Activated CD8-positive, alpha-beta T cell treated with anti-CD3 and anti-CD28 coated beads for 36 hours (primary cell): Measurements from ENCODE around the gene ADGRG7. TPM values are rescaled to one million over a fixed set of nuclear protein-coding genes. Genes with fewer than 3 reads are reported as not detected.
"Not testable (repeated sequence)": the region's sequence is repeated elsewhere in the genome, so short reads cannot be mapped to it uniquely, and the experiment has no call there.

Experiments
- ATAC-seq: fragments of 200-7000 bp; cut with Tn5 transposase; one replicate; pipeline ENCODE4 v1.10.0; 2021; ENCODE audit warnings: mild to moderate bottlenecking, moderate library complexity
- CTCF ChIA-PET: fragments of 350-600 bp; sonication (Branson Sonifier 250); formaldehyde crosslinking; loops from one replicate; lab custom pipeline; 2021; ENCODE audit warnings: antibody characterized with exemption; lab: Charles Lee
- POLR2A ChIA-PET: fragments of 350-600 bp; sonication (Branson Sonifier 250); formaldehyde crosslinking; loops from one replicate; lab custom pipeline; 2021; ENCODE audit warnings: antibody characterized with exemption; lab: Charles Lee
- DNase-seq: peaks from one replicate; pipeline ENCODE4 v3.0.0-alpha.2; 2020
- H3K27ac Mint-ChIP-seq: one replicate; pipeline ENCODE4 v1.8.0; 2021; ENCODE audit warnings: mild to moderate bottlenecking, mixed read lengths
- H3K27me3 Mint-ChIP-seq: one replicate; pipeline ENCODE4 v1.8.0; 2021; ENCODE audit warnings: mixed read lengths
- H3K36me3 Mint-ChIP-seq: one replicate; pipeline ENCODE4 v1.8.0; 2021; ENCODE audit warnings: low read depth, mixed read lengths
- H3K4me1 Mint-ChIP-seq: one replicate; pipeline ENCODE4 v1.8.0; 2021; ENCODE audit warnings: low read depth, mixed read lengths
- H3K4me3 Mint-ChIP-seq: one replicate; pipeline ENCODE4 v1.8.0; 2021; ENCODE audit warnings: mild to moderate bottlenecking, moderate library complexity, mixed read lengths
- H3K9me3 Mint-ChIP-seq: one replicate; pipeline ENCODE4 v1.8.0; 2021; ENCODE audit warnings: mixed read lengths
- intact Hi-C: fragments of 100-400 bp; cut with micrococcal nuclease; formaldehyde crosslinking; loops from one replicate; pipeline ENCODE4 v1.10.0; 2022
- total RNA-seq, 2 experiments: library from RNA; stranded (reverse); gene quantifications; one replicate each; pipeline ENCODE4 v1.2.3, GENCODE V29; 2021
- TF ChIP-seq, protein P1 (sequence below): fragments of 200-600 bp; IDR thresholded peaks from one replicate; pipeline ENCODE4 v1.8.0; 2022; ENCODE audit warnings: antibody characterized with exemption, mild to moderate bottlenecking

The ADGRG7 gene
- total RNA-seq, 2 experiments from 2014 or later = 21.2 to 24.7 TPM

GRCh38 chr3:100577382-100578008 is 31.9 kb upstream of the ADGRG7 start:
- Mint-ChIP-seq H3K27ac (no peak overlapping the region), H3K9me3 (no peaks in the 10 kb centered on the region), H3K4me3 (no peak overlapping the region), H3K36me3 (no peaks in the 10 kb centered on the region), H3K4me1 (no peaks in the 10 kb centered on the region), H3K27me3 (peaks cover 2% of the 10 kb centered on the region)
- ATAC-seq = no peak
- DNase-seq = no peak
- ChIA-PET CTCF (interaction anchor here (1.7 to 1.8 kb wide), 2 partner anchors 12 to 115 kb away, joined by 5 to 7 read pairs; no protein-coding TSS in a partner anchor), POLR2A (no interaction called here)
- intact Hi-C loops = no loop called here
- TF ChIP-seq, protein P1, sequence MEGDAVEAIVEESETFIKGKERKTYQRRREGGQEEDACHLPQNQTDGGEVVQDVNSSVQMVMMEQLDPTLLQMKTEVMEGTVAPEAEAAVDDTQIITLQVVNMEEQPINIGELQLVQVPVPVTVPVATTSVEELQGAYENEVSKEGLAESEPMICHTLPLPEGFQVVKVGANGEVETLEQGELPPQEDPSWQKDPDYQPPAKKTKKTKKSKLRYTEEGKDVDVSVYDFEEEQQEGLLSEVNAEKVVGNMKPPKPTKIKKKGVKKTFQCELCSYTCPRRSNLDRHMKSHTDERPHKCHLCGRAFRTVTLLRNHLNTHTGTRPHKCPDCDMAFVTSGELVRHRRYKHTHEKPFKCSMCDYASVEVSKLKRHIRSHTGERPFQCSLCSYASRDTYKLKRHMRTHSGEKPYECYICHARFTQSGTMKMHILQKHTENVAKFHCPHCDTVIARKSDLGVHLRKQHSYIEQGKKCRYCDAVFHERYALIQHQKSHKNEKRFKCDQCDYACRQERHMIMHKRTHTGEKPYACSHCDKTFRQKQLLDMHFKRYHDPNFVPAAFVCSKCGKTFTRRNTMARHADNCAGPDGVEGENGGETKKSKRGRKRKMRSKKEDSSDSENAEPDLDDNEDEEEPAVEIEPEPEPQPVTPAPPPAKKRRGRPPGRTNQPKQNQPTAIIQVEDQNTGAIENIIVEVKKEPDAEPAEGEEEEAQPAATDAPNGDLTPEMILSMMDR = no peak

GRCh38 chr3:100578646-100579045 is 30.8 kb upstream of the ADGRG7 start:
- H3K4me1 Mint-ChIP-seq = no peaks in the 10 kb centered on the region
- no peaks in the 10 kb centered on the region for H3K36me3 Mint-ChIP-seq
- H3K27me3 Mint-ChIP-seq = peaks cover 2% of the 10 kb centered on the region
- intact Hi-C loops = no loop called here
- TF ChIP-seq, protein P1 = no peak
- DNase-seq (no peak), ATAC-seq (no peak)
- no peaks in the 10 kb centered on the region for H3K9me3 Mint-ChIP-seq
- ChIA-PET CTCF (interaction anchor here (0.7 to 3.0 kb wide), 3 partner anchors 11 to 153 kb away, joined by 3 to 8 read pairs (median 7); no protein-coding TSS in a partner anchor), POLR2A (no interaction called here)
- no peak overlapping the region for H3K27ac Mint-ChIP-seq
- no peak overlapping the region for H3K4me3 Mint-ChIP-seq

- TF ChIP-seq, protein P1 = no peak
- ATAC-seq = no peak
- Mint-ChIP-seq H3K27me3 (no peaks in the 10 kb centered on the region), H3K9me3 (no peaks in the 10 kb centered on the region), H3K27ac (no peak overlapping the region), H3K4me1 (no peaks in the 10 kb centered on the region), H3K36me3 (no peaks in the 10 kb centered on the region), H3K4me3 (no peak overlapping the region)
- no peak for DNase-seq
- POLR2A ChIA-PET = no interaction called here
- intact Hi-C loops = no loop called here
- CTCF ChIA-PET = interaction anchor here (1.2 to 3.0 kb wide), 4 partner anchors 10 to 118 kb away, joined by 3 to 8 read pairs (median 4); no protein-coding TSS in a partner anchor
These were observed 29.3 kb upstream of the ADGRG7 start for GRCh38 chr3:100580147-100580546.

GRCh38 chr3:100581650-100582049 is 27.8 kb upstream of the ADGRG7 start:
- Mint-ChIP-seq H3K27ac (no peak overlapping the region), H3K4me1 (no peaks in the 10 kb centered on the region), H3K9me3 (no peaks in the 10 kb centered on the region), H3K36me3 (no peaks in the 10 kb centered on the region), H3K27me3 (no peaks in the 10 kb centered on the region), H3K4me3 (no peak overlapping the region)
- no peak for DNase-seq
- intact Hi-C loops = no loop called here
- TF ChIP-seq, protein P1 = no peak
- CTCF ChIA-PET = interaction anchor here (3.0 kb wide), 1 partner anchor 10 kb away, joined by 8 read pairs; no protein-coding TSS in a partner anchor
- no peak for ATAC-seq
- POLR2A ChIA-PET = no interaction called here

DNA sequence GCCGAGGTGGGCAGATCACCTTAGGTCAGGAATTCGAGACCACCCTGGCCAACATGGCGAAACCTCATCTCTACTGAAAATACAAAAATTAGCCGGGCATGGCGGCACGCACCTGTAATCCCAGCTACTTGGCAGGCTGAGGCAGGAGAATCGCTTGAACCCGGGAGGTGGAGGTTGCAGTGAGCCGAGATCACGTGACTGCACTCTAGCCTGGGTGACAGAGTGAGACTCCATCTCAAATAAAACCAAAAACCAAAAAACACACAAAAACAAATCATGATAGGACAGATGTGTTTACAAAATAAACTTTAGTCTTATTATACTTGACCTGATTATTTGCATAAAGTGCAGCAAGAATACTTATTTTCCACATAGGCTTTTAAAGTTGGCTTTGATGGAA is 27.2 kb upstream of the ADGRG7 start:
- H3K27ac Mint-ChIP-seq, H3K9me3 Mint-ChIP-seq, DNase-seq, ATAC-seq, H3K4me3 Mint-ChIP-seq, CTCF ChIA-PET, H3K36me3 Mint-ChIP-seq, intact Hi-C loops, H3K27me3 Mint-ChIP-seq, H3K4me1 Mint-ChIP-seq: not testable (repeated sequence)
- POLR2A ChIA-PET = interaction anchor here (0.6 kb wide), 1 partner anchor 123 kb away, joined by 3 read pairs; no protein-coding TSS in a partner anchor
